CMK (cell line): ENCODE results near the gene CCDC186.
"Not testable (repeated sequence)": the region's sequence is repeated elsewhere in the genome, so short reads cannot be mapped to it uniquely, and the experiment has no call there.

Source experiments
- DNase-seq: peaks from one replicate; pipeline ENCODE4 v3.0.0-alpha.2; 2010; ENCODE audit warnings: low read depth

CCDC186 gene

GRCh38 chr10:114173603-114173920, 441 bp downstream of the CCDC186 start:
- DNase-seq: no peak

GRCh38 chr10:114172776-114173602, 1.0 kb downstream of the CCDC186 start:
- DNase-seq: no peak

GRCh38 chr10:114172216-114172615, 1.8 kb downstream of the CCDC186 start:
- no peak for DNase-seq

- no peak for DNase-seq
Measured at GRCh38 chr10:114168450-114169009, 5.5 kb downstream of the CCDC186 start.

- no peak for DNase-seq
Measured at GRCh38 chr10:114167985-114168384, 6.0 kb downstream of the CCDC186 start.

GRCh38 chr10:114166494-114166893, 7.5 kb downstream of the CCDC186 start:
- no peak for DNase-seq

GRCh38 chr10:114166043-114166442, 8.0 kb downstream of the CCDC186 start:
- no peak for DNase-seq

GRCh38 chr10:114163062-114163461, 10.9 kb downstream of the CCDC186 start:
- DNase-seq: no peak

GRCh38 chr10:114157912-114158311, 16.1 kb downstream of the CCDC186 start:
- no peak for DNase-seq

GRCh38 chr10:114151892-114152291, 22.1 kb downstream of the CCDC186 start:
- no peak for DNase-seq

GRCh38 chr10:114151486-114151885, 22.5 kb downstream of the CCDC186 start:
- no peak for DNase-seq

- DNase-seq: not testable (repeated sequence)
Measured at GRCh38 chr10:114149476-114149875, 24.5 kb downstream of the CCDC186 start.

- DNase-seq: no peak
Measured at GRCh38 chr10:114143160-114143559, 30.8 kb downstream of the CCDC186 start.

GRCh38 chr10:114142018-114142417, 32.0 kb downstream of the CCDC186 start:
- DNase-seq: no peak

GRCh38 chr10:114140827-114141226, 33.2 kb downstream of the CCDC186 start:
- DNase-seq: not testable (repeated sequence)

- no peak for DNase-seq
Measured at GRCh38 chr10:114140036-114140435, 34.0 kb downstream of the CCDC186 start.

- no peak for DNase-seq
Measured at GRCh38 chr10:114138581-114138980, 35.4 kb downstream of the CCDC186 start.

- no peak for DNase-seq
Measured at GRCh38 chr10:114135476-114135875, 38.5 kb downstream of the CCDC186 start.

GRCh38 chr10:114131094-114131493, 42.9 kb downstream of the CCDC186 start:
- no peak for DNase-seq

- no peak for DNase-seq
Measured at GRCh38 chr10:114121031-114121430, 53.0 kb downstream of the CCDC186 start.

- no peak for DNase-seq
Measured at GRCh38 chr10:114118514-114118913, 55.5 kb downstream of the CCDC186 start.

GRCh38 chr10:114117728-114118127, 56.3 kb downstream of the CCDC186 start:
- DNase-seq: no peak

- DNase-seq: no peak
Measured at GRCh38 chr10:114115661-114116445, 58.1 kb downstream of the CCDC186 start.
